GM06990 (cell line): Measurements from ENCODE around the gene SIRPD.

Experiments
- DNase-seq: peaks from one replicate; pipeline ENCODE4 v3.0.0-alpha.2; 2011; ENCODE audit not compliant: insufficient read length; ENCODE audit errors: extremely low read depth
- H3K27me3 ChIP-seq: replicated peaks from 2 replicates; pipeline ENCODE4 v1.6.0; 2011; ENCODE audit warnings: low read length; ENCODE audit not compliant: control insufficient read depth, insufficient read depth
- H3K36me3 ChIP-seq: 2 replicates; pipeline ENCODE4 v1.5.1; 2011; ENCODE audit warnings: low read length; ENCODE audit not compliant: control insufficient read depth, insufficient read depth
- H3K4me3 ChIP-seq: replicated peaks from 2 replicates; pipeline ENCODE4 v1.5.1; 2011; ENCODE audit warnings: low read depth, mild to moderate bottlenecking, control low read depth, low read length
- CTCF ChIP-seq: IDR thresholded peaks from 2 replicates; pipeline ENCODE4 v1.5.1; 2011; ENCODE audit warnings: low read length, control low read depth, mild to moderate bottlenecking, inconsistent platforms; ENCODE audit not compliant: insufficient read depth, poor library complexity, severe bottlenecking

Gene SIRPD

DNA sequence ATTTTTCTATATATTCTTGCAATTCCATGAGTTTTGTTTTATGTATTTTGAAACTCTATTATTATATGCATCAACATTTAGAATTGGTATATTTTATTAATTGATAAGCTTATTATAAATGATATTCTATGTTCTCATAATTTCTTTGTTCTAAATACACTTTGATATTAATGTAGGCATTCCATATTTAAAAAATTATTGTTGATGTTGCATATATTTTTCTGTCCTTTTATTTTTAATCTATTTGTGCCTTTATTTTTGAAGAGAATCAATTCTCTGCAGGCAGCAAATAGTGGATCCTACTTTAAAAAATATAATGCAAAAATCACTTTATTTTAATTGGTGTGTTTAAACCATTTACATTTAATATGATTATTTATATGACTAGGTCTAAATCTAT lies 29.6 kb downstream of the SIRPD start:
- H3K4me3 ChIP-seq, result no peak overlapping the region
- H3K27me3 ChIP-seq, result no peaks in the 10 kb centered on the region
- no peaks in the 10 kb centered on the region for H3K36me3 ChIP-seq
- no peak for TF ChIP-seq CTCF
- no peak for DNase-seq

- DNase-seq, result no peak
- no peaks in the 10 kb centered on the region for H3K36me3 ChIP-seq
- no peak overlapping the region for H3K4me3 ChIP-seq
- TF ChIP-seq CTCF, result no peak
- H3K27me3 ChIP-seq, result no peaks in the 10 kb centered on the region
Measured at GRCh38 chr20:1526896-1527295, 30.6 kb downstream of the SIRPD start.

DNA sequence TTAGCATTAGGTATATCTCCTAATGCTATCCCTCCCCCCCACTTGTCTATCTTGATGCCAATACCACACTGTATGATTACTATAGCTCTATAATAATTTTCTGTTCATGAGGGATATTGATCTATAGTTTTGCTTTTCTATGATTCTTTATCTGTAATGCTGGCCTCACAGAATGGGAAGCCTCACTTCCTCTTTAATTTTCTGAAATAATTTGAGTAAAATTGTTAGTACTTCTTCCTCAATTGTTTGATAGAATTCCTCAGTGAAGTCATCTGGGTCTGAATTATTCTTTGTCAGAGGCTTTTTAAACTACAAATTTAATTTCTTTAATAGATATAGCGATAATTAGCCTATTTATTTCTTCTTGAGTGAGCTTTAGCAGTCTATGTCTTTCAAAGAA lies 31.2 kb downstream of the SIRPD start:
- TF ChIP-seq CTCF, result no peak
- DNase-seq, result no peak
- no peaks in the 10 kb centered on the region for H3K27me3 ChIP-seq
- H3K36me3 ChIP-seq, result no peaks in the 10 kb centered on the region
- H3K4me3 ChIP-seq, result no peak overlapping the region

DNA sequence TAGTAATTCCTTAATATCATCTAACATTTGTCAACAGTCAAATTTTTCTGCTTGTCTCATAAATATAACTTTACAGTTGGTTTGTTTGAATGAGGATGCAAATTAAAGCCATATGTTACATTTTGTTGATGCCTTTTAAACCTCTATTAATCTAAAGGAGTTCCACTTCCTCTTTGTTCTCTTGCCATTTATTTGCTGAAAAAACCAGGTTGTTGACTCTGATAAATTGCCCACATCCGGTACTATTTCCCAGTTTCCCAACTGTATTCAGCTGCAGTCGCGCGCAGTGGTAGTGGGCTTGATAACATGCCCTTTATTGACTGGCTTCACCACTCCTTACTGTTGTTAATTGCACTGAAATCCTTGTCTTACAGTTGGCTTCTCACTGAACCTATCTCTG lies 33.5 kb downstream of the SIRPD start:
- Histone ChIP-seq H3K36me3 (no peaks in the 10 kb centered on the region), H3K27me3 (no peaks in the 10 kb centered on the region), H3K4me3 (no peak overlapping the region)
- TF ChIP-seq CTCF, result no peak
- peak; percentile 30 for DNase-seq

DNA sequence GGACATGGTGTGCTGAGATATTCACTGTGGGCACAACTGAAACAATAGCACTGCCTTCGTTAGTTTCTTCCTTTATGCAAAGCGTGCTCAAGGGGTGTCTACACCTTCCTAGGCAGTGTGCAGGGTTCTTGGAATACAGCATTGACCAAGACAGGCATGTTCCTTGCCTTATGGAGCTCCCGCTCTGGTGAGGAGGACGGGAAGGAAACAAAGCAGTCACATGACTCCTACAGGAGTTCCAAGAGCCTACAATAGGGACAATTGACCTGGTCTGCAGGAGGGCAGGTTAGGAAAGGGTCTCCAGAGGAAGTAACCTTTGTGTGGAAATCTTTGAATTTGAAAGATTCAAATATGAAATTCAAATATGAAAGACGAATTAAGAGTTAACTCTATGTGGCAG lies 40.5 kb downstream of the SIRPD start:
- TF ChIP-seq CTCF, result no peak
- no peak for DNase-seq
- H3K36me3 ChIP-seq, result no peaks in the 10 kb centered on the region
- 0 out of 2 replicates have a peak, but pooled peaks cover 1% of the 10 kb centered on the region for H3K27me3 ChIP-seq
- H3K4me3 ChIP-seq, result no peak overlapping the region

- no peak for DNase-seq
- no peak for TF ChIP-seq CTCF
- peaks cover 1% of the 10 kb centered on the region; the same call in 1 of the 2 replicates for H3K27me3 ChIP-seq
- H3K4me3 ChIP-seq, result no peak overlapping the region
- no peaks in the 10 kb centered on the region for H3K36me3 ChIP-seq
Measured at GRCh38 chr20:1513801-1514200, 43.7 kb downstream of the SIRPD start.
